ENCODE results near the gene LRRC8A.
"Not testable (repeated sequence)": the region's sequence is repeated elsewhere in the genome, so short reads cannot be mapped to it uniquely, and the experiment has no call there.

LRRC8A gene

DNA sequence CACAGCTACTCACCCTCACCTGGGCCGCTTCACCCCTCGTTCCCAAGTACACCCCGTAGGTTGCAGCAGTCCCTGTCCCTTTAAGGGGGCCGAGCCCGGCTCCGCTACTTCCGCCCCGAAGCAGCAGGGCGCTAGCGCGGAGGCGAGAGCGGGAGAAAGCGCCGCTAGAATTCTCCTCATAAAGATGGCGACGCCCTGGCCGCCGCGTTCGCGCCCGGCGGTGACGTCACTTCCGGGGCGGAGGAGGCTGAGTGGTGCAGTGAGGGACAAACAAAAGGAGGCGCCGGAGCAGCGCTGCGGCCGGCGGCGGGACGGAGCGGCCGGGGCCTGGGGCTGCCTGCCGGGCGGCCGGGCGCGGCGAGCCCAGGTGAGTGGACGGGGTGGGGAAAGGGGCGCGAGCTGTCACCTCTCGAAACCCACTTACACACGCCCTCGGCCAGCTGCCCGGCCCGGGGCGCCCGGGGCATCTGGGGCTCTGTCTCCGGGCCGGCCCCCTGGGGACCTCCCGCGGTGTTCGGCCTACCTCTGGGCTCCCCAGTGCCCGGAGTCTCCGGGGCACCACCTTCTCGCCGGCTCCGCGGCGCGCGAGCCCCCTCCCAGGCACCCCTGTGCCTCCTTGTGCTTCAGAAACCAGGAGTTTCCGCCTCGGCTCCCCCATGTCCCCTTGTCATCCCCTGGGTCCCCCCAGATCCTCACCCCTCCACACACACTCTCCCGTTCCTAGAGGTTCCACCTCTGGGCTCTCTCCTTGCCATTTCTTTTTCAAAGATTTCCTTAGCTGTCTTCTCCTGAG lies at the start of gene LRRC8A, which contains the start of gene KYAT1:
TSS of gene LRRC8A (plus strand) at position 250 of the 793 bp plus-strand sequence. CDS start 25,032 bp downstream, outside the sequence.
TSS of gene KYAT1 (minus strand) at position 67 of the 793 bp plus-strand sequence. CDS start 36,545 bp downstream, outside the sequence.
- peak; percentile 98 to 99 for DNase-seq (ENCODE audit: low read depth in 2 of 2)

DNA sequence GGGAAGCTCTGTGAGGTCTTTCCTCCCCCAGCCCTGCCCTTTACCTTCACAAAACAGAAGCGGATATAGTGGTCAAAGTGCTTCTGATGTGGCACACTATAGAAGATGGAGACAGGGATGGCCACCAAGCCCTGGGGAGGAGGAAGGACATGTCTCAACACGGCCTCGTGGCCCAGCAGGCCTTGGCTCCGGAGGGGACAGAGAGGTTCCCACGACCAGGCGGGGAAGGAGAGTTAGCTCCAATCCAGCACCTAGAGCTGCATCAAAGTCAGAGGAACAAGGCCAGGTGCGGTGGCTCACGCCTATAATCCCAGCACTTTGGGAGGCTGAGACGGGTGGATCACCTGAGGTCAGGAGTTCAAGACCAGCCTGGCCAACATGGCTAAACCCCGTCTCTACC lies 48.2 kb upstream of the LRRC8A start:
- DNase-seq (ENCODE audit: low read depth in 2 of 2), result no peak

- DNase-seq (ENCODE audit: low read depth in 2 of 2), result no peak
Observed at GRCh38 chr9:128835246-128836210, 46.4 kb upstream of the LRRC8A start.

GRCh38 chr9:128836509-128837145 lies 45.3 kb upstream of the LRRC8A start:
- DNase-seq (ENCODE audit: low read depth in 2 of 2), result no peak

DNA sequence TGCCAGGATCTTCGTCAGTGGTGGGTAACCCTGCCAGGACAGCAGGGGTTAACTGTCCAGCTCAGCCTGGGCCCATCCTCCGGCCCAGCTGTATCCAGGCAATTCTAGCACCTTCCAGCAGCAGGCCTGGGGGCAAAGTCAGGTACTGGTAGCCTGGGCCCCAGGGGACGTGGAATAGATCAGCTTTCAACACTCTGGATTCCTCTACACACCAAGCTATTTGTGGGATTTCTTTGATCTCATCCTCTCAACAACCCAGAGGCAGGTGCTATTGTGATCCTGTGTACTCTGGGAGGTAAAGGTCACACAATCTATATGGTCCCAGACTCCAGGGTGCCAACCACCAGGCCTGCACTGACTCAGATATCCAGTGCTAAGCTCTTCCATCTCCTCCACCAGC lies 43.6 kb upstream of the LRRC8A start:
- DNase-seq (ENCODE audit: low read depth in 2 of 2), result no peak

DNA sequence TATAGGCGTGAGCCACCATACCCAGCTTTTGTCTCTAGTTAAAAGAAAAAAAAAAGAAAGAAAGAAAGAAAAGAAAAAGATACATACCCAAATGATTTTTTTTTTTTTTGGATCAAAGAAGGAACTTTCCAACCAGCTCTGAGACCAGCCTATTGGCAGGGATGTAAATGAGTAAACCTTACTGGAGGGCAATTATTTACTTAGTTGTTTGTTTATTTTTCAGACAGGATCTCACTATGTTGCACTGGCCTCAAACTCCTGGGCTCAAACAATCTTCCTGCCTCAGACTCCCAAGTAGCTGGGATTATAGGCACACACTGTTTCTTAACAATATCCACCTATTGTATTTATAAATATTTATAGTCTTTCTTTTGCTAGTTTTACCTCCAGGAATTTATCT lies 41.4 kb upstream of the LRRC8A start:
- DNase-seq (ENCODE audit: low read depth in 2 of 2), result no peak

DNA sequence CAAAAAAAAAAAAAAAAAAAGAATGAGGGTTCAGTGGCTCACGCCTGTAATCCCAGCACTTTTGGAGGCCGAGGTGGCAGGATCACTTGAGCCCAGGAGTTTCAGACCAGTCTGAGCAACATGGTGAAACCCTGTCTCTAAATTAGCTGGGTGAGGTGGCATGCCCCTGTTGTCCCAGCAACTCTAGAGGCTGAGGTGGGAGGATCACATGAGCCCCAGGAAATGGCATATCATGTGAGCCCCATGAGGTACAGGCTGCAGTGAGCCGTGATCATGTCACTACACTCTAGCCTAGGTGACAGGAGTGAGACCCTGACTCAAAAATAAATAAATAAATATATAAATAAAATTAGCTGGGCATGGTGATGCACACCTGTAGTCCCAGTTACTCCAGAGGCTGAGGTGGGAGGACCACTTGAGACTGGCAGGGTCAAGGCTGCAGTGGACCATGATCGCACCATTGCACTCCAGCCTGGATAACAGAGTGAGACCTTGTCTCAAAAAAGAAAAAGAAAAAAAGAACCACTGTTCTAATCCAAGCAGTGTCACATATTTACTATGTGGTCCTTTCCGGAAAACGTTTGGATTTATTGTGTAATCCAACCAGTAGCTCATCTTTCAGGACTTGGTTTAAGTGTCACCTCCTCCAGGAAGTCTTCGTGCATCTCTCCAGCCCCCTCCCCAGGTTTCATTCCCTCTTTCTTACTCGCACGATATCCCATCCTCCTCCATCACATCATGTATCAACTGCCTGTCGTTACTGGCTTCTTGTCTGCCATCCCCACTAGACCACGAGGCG lies 40.0 kb upstream of the LRRC8A start:
- DNase-seq (ENCODE audit: low read depth in 2 of 2), result no peak

- DNase-seq (ENCODE audit: low read depth in 2 of 2), result not testable (repeated sequence)
Observed at GRCh38 chr9:128843171-128843570, 38.8 kb upstream of the LRRC8A start.

DNA sequence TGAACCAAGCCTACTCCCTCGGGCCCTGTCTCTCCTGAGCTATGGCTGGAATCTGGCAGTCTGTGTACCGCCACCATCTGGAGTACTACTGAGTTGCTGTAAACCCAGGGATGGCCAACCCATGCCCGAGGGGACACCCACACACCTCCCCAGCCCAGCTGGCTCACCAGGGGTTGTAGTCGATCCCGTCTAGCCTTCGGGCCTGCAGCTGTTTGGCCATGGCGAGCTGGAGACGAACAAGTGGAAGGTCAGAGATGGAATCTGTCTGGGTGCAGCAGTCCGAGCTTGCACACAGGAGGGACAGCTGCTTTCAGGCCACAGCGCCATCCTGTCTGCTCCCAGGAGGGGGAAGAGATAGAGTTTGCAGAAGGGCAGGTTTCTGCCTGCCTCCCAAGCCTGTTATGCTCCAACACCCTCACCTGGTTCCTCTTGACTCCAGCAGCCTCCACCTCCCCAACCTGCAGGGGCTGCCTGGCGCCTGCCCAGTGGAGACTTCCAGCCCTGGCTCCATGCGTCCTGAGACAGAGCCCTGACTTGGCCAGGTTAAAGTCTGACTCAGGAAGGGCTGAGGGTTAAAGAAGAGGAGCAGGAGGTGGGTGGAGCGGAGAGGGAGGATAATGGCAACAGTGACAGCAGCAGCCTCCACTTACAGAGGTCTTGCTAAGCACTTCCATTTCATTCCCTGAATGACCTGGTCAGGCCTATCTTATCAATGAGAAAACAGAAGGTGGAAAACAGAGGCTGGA lies 36.6 kb upstream of the LRRC8A start:
- DNase-seq (ENCODE audit: low read depth in 2 of 2), result no peak

GRCh38 chr9:128846680-128847030 lies 35.3 kb upstream of the LRRC8A start:
- no peak for DNase-seq (ENCODE audit: low read depth in 2 of 2)

GRCh38 chr9:128847803-128848202 lies 34.1 kb upstream of the LRRC8A start:
- no peak for DNase-seq (ENCODE audit: low read depth in 2 of 2)

DNA sequence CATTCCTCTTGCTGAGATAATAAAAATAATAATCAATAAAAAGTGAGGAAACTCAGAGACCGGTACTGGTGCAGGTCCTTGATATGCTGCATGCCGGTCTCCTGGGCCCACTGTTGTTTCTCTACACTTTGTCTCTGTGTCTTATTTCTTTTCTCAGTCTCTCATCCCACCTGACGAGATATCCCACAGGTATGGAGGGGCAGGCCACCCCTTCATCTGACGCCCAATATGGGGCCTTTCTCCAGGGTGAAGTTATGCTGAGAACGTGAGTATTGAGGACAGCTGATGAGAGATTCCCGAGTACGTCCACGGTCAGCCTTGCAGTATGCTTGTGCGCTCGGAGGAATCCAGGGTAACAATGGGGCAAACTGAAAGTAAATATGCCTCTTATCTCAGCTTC lies 30.9 kb upstream of the LRRC8A start:
- DNase-seq (ENCODE audit: low read depth in 2 of 2), result not testable (repeated sequence)

DNA sequence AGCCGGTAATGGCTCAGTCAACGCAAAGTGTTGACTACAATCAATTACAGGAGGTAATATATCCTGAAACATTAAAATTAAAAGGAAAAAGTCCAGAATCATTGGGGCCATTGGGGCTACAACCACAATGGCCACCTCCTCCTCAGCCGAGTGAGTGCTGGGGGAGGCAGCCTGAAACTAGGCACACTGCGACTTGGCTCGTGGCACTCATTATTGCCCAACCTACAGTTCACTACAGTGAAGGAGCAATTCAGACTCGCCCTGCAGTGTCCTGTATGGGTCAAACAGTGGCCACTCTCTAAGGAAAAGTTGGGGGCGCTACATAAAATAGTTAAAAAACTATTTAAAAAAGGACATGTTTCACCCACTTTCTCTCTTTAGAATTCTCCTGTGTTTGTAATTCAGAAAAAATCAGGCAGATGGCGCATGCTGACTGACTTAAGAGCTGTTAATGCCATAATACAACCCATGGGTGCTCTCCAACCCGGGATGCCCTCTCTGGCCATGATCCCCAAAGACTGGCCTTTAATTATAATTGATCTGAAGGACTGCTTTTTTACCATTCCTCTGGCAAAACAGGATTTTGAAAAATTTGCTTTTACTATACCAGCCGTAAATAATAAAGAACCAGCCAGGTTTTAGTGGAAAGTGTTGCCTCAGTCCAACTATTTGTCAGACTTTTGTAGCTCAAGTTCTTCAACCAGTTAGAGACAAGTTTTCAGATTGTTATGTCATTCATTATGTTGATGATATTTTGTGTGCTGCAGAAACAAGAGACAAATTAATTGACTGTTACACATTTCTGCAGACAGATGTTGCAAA lies 29.9 kb upstream of the LRRC8A start:
- not testable (repeated sequence) for DNase-seq (ENCODE audit: low read depth in 2 of 2)

DNA sequence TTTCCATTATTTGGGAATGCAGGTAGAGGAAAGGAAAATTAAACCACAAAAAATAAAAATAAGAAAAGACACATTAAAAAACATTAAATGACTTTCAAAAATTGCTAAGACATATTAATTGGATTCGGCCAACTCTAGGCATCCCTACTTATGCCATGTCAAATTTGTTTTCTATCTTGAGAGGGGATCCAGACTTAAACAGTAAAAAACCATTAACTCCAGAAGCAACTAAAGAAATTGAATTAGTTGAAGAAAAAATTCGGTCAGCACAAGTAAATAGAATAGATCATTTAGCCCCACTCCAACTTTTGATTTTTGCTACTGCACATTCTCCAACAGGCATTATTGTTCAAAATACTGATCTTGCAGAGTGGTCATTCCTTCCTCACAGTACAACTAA lies 29.3 kb upstream of the LRRC8A start:
- DNase-seq (ENCODE audit: low read depth in 2 of 2), result not testable (repeated sequence)

- DNase-seq (ENCODE audit: low read depth in 2 of 2), result not testable (repeated sequence)
Observed at GRCh38 chr9:128854454-128854853, 27.5 kb upstream of the LRRC8A start.

- not testable (repeated sequence) for DNase-seq (ENCODE audit: low read depth in 2 of 2)
Observed at GRCh38 chr9:128858476-128858875, 23.5 kb upstream of the LRRC8A start.

DNA sequence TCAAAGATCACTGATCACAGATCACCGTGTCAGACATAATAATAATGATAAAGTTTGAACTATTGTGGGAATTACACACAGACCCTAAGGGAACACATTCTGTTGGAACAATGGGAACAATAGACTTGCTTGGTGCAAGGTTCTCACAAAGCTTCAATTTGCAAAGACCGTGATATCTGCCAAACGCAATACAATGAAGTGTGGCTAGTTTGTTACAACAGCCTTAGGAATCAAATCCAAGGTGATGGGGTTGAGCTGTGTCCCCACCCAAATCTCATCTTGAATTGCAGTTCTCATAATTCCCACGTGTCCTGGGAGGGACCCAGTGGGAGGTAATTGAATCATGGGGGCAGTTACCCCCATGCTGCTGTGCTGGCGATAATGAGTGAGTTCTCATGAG lies 21.0 kb upstream of the LRRC8A start:
- no peak for DNase-seq (ENCODE audit: low read depth in 2 of 2)

- DNase-seq (ENCODE audit: low read depth in 2 of 2), result no peak
Observed at GRCh38 chr9:128861501-128861900, 20.4 kb upstream of the LRRC8A start.

DNA sequence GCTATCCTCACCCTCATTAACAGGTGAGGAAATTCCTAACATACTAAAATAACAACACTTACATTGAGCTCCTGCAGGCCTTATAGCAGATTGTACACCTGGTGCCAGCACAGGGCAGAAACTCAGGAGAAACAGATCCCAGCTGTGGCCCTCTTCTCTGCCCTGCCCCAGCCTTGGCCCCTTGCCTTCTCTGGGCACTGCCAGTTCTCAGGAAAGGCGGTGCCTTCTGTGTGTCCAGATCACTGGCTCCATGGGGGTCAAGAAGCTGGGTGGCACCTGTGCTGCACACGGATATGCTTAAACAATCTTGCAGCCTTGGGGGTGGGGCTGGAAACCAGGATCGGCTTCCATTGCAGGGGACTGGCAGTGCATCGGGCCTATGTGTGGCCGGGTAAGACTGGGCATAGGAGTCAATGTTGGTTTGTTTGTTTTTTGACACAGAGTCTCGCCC lies 19.5 kb upstream of the LRRC8A start:
- DNase-seq (ENCODE audit: low read depth in 2 of 2), result no peak

All from stimulated activated CD8-positive, alpha-beta memory T cell treated with anti-CD3 and anti-CD28 coated beads, Interleukin-2, amount 100 ng/mL, for 48 hours (primary cell).